Measurements from ENCODE around the gene GCLC. TPM values are rescaled to one million over a fixed set of nuclear protein-coding genes. Genes with fewer than 3 reads are reported as not detected.

GCLC gene
- total and polyA plus RNA-seq, 9 of the 15 experiments (the other 6 are each of a cell fraction or from before 2014, with no cell fraction given), result 3.9 to 20.0 (median 9.4) TPM

GRCh38 chr6:53565886-53566285 is 21.0 kb upstream of the GCLC start (continued):
- TF ChIP-seq, protein P1, sequence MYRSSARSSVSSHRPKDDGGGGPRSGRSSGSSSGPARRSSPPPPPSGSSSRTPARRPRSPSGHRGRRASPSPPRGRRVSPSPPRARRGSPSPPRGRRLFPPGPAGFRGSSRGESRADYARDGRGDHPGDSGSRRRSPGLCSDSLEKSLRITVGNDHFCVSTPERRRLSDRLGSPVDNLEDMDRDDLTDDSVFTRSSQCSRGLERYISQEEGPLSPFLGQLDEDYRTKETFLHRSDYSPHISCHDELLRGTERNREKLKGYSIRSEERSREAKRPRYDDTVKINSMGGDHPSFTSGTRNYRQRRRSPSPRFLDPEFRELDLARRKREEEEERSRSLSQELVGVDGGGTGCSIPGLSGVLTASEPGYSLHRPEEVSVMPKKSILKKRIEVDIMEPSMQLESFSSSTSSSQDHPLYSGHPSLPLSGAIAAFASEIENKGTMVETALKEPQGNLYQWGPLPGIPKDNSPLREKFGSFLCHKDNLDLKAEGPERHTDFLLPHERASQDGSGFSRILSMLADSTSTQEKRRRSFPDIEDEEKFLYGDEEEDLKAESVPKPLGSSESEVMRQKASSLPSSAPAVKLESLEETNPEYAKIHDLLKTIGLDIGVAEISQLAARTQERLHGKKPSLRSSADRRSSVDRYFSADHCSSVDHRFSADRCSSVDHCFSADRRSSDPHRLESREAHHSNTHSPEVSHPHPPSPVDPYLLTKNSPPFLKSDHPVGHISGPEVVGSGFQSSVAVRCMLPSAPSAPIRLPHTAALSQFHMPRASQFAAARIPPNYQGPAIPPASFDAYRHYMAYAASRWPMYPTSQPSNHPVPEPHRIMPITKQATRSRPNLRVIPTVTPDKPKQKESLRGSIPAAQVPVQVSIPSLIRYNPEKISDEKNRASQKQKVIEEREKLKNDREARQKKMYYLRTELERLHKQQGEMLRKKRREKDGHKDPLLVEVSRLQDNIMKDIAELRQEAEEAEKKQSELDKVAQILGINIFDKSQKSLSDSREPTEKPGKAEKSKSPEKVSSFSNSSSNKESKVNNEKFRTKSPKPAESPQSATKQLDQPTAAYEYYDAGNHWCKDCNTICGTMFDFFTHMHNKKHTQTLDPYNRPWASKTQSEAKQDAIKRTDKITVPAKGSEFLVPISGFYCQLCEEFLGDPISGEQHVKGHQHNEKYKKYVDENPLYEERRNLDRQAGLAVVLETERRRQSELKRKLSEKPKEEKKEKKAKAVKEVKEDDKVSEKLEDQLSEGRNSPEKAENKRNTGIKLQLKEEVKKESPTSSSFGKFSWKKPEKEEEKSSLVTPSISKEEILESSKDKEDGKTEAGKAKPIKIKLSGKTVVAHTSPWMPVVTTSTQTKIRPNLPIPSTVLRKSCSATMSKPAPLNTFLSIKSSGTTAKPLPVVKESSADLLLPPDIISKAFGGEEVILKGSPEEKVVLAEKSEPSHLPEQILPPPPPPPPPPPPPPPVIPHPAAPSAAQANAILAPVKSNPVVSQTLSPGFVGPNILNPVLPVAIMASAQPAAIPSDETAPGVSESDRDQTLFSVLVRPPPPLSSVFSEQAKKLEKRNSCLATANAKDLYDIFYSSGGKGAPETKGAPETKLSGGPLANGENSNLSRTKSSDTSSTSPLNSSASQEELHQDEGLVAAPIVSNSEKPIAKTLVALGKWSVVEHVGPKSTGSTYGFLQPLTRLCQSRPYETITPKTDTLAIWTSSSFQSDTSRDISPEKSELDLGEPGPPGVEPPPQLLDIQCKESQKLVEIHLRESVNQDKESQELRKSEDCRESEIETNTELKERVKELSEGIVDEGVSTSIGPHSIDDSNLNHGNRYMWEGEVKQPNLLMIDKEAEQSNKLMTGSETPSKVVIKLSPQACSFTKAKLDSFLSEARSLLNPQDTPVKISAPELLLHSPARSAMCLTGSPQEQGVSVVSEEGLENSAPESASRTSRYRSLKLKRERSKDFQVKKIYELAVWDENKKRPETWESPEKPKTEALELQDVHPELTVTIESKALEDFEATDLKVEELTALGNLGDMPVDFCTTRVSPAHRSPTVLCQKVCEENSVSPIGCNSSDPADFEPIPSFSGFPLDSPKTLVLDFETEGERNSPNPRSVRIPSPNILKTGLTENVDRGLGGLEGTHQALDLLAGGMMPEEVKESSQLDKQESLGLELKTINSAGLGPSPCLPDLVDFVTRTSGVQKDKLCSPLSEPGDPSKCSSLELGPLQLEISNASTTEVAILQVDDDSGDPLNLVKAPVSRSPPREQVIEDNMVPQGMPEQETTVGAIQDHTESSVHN (IDR thresholded peaks at IDR 0.05; ENCODE audit: borderline replicate concordance in 1 of 2, low read depth in 1 of 2), result no peak
- TF ChIP-seq ZNF354B (CRISPR knock-in tag; IDR thresholded peaks at IDR 0.05) (no peak), ATF4 (CRISPR knock-in tag; IDR thresholded peaks at IDR 0.05) (no peak), CCNT2 (IDR thresholded peaks at IDR 0.05; ENCODE audit: borderline replicate concordance, extremely low read depth, insufficient read length, low read depth, low read length) (no peak), CHAMP1 (IDR thresholded peaks at IDR 0.05) (no peak), CREB1 (IDR thresholded peaks at IDR 0.05) (no peak), CREB1 (CRISPR knock-in tag; IDR thresholded peaks at IDR 0.05) (no peak), ZBTB7A (IDR thresholded peaks at IDR 0.05; ENCODE audit: borderline replicate concordance, control insufficient read depth, low read depth, low read length) (no peak), ZSCAN32 (CRISPR knock-in tag; IDR thresholded peaks at IDR 0.05) (no peak)

All from K562 (cell line).